ELR (cell line): ENCODE measurements around the gene GAK.
"Not testable (repeated sequence)": the region's sequence is repeated elsewhere in the genome, so short reads cannot be mapped to it uniquely, and the experiment has no call there.

Source experiments
- DNase-seq: peaks from one replicate; pipeline ENCODE4 v3.0.0-alpha.2; 2015; ENCODE audit warnings: low read depth

Gene GAK

DNA sequence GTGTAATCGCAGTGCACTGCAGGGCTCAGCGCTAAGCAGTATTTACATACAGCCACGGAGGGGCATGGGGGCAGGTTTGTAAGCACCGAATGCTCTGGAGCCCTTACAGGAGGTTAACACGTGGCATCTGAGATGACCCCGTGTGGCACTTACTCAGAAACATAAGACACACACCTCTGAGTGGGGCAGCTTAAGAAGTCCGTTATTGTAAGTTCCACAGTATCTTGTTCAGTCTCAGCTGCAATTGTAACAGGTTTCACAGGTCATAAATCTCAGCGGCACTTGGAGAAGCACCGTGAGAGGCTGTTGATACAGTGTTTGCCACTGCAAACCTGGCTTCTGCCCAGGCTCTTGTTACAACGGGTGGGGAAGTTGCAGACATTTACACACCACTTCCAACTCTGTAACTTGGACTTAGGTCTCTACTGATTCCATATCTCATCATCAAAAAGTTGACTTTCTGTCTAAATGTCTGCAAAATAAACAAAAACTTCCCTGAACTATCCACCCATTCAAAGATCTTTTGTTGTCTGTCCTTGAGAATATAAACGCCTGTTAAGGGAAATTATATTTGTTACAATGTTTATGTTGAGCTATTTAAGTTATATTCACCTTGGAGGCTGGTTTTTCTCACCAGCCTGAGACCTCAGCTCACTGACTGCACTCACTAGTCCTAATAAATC is 116.5 kb downstream of the GAK start:
- DNase-seq, result no peak

DNA sequence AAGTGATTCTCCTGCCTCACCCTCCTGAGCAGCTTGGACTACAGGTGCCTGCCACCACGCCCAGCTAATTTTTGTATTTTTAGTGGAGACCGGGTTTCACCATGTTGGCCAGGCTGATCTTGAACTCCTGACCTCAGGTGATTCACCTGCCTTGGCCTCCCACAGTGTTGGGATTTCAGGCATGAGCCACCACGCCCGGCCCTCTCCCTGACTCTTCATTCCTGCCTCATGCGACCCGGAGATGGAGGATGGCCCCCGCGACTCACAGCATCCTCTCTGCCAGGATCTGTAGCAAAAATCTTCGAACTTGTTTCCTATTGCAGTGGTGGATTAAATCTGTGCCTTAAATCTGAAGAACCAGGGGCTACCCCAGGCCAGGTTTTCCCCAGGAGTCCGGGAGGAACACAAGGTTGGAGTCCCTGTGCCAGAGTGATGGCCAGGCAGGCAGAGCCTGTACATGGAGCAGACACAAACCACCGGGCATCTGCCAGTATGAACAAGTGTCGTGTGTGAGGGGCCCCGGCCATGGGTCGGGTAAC is 117.7 kb downstream of the GAK start:
- no peak for DNase-seq

- DNase-seq, result no peak
Measured at GRCh38 chr4:813900-814299, 118.2 kb downstream of the GAK start.

DNA sequence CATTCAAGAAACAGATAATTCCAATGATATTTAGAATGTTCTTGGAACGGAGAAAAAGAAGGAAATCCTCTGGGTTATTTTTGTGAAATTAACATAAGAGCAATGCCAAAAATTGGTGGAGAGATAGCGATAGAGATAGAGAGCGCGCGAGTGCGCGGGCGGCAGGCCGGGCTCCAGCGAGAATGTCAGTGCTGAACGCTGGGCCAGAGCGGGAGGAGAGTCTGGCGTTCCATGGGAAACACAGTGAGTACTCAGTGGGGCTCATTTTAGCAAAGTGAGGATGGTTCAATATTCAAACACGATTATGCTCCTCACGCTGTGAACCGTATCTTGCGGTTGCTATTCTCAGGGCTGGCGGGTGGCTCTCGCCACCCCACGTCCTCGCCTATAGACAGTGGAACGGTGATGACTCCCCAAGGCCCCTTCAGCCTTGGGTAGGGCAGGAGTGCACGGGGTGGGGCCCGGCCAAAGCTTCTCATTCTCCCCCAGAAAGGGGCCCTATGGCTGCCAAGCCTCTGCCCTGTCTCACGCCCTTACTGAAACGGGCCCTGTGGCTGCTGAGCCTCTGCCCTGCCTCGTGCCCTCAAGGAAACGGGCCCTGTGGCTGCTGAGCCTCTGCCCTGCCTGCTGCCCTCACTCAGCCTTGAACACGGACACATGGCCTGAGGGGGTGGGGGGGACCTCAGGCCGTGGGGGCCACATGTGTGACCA is 123.1 kb downstream of the GAK start:
- no peak for DNase-seq

DNA sequence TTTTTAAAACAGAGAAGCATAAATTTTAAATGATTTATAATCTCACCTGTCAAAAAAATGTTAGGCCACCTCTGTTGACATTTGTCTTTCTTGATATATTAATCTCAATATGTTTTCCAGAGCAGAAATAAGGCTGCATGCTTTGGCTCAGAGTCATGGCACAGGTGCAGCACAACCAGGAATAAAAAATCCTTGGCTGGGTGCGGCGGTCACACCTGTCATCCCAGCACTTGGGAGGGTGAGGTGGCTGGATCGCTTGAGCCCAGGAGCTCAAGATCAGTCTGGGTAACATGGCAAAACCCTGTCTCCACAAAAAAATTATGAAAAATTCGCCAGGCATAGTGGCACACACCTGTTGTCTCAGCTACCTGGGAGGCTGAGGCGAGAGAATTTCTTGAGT is 124.3 kb downstream of the GAK start:
- DNase-seq, result no peak

GRCh38 chr4:806979-807378 is 125.1 kb downstream of the GAK start:
- not testable (repeated sequence) for DNase-seq

GRCh38 chr4:804804-805203 is 127.3 kb downstream of the GAK start:
- DNase-seq, result no peak

- no peak for DNase-seq
Measured at GRCh38 chr4:803884-804283, 128.2 kb downstream of the GAK start.

DNA sequence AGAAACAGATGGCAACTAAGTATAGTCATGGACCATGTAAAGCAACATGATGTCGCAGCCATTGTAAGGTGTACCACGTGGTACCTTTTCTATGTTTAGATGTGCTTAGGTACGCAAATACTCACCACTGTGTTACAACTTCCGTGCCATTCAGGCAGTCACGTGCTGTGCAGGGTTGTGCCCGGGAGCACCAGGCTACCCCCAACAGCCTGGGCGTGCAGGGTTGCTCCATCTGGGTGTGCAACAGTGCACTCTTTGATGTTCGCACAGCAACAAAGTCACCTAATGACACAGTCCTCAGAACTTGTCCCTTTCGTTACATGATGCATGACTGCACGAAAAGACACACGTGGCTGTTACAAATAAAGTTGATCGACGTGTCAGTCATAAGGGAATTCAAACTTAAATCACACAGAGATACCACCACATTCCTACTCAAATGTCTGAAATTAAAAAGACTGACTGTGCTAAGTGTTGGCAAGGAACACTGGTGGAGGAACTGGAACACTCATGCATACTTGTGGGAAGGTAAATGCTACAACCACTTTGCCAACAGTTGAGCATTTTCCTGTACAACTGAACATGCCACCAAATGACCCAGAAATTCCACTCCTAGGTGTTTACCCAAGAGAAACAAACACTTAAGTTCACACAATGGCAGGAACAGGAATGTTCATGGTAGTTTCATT is 130.5 kb downstream of the GAK start:
- no peak for DNase-seq
